B cell (primary cell): Measurements from ENCODE around the gene PRKN. TPM values are rescaled to one million over a fixed set of nuclear protein-coding genes. Genes with fewer than 3 reads are reported as not detected.

Experiments
- ATAC-seq: fragments of 200-7000 bp; cut with Tn5 transposase; one replicate; pipeline ENCODE4 v1.10.0; 2021; ENCODE audit warnings: low read depth, mild to moderate bottlenecking, moderate number of reproducible peaks, moderate library complexity
- CTCF ChIA-PET: fragments of 350-600 bp; sonication (Branson Sonifier 250); formaldehyde crosslinking; loops from one replicate; lab custom pipeline; 2021; ENCODE audit warnings: antibody characterized with exemption, inconsistent platforms; lab: Charles Lee
- POLR2A ChIA-PET: fragments of 350-600 bp; sonication (Branson Sonifier 250); formaldehyde crosslinking; loops from one replicate; lab custom pipeline; 2021; ENCODE audit warnings: antibody characterized with exemption; lab: Charles Lee
- DNase-seq: peaks from one replicate; pipeline ENCODE4 v3.0.0; 2013
- H2AFZ ChIP-seq: 2 replicates; pipeline ENCODE4 v1.6.1; 2012; ENCODE audit warnings: mild to moderate bottlenecking, low read depth, low read length; ENCODE audit not compliant: insufficient read depth, poor library complexity, severe bottlenecking
- H3K27ac ChIP-seq, 2 donors: 1 replicate in 1 of 2; 2 replicates in 1 of 2; pipeline ENCODE4 v1.5.1; 2012 to 2013; ENCODE audit warnings: low read length in 2 of 2, mild to moderate bottlenecking in 2 of 2, moderate library complexity in 1 of 2
- H3K27me3 ChIP-seq, 4 experiments: fragments of 200-600 bp in 1 of 4; sonication (generic) in 1 of 4; replicated peaks in 1 of 4; 1 replicate in 2 of 4; 2 replicates in 2 of 4; pipeline versions ENCODE4 v1.6.1 to v1.7.0; 2013 to 2016; ENCODE audit warnings: low read length in 3 of 4, mild to moderate bottlenecking in 2 of 4, mixed read lengths in 1 of 4, moderate library complexity in 1 of 4; ENCODE audit not compliant: insufficient read depth in 4 of 4, control insufficient read depth in 3 of 4; ENCODE audit errors: control extremely low read depth in 1 of 4
- H3K36me3 ChIP-seq, 2 experiments: replicated peaks in 1 of 2; 1 replicate in 1 of 2; 2 replicates in 1 of 2; pipeline versions ENCODE4 v1.6.1 to v1.7.1; 2013; ENCODE audit warnings: low read length in 1 of 2; ENCODE audit not compliant: insufficient read depth in 2 of 2, control insufficient read depth in 1 of 2; ENCODE audit errors: control extremely low read depth in 1 of 2, extremely low read depth in 1 of 2
- H3K4me1 ChIP-seq, 2 donors: fragments of 200-600 bp in 1 of 2; sonication (generic) in 1 of 2; 1 replicate in 1 of 2; 2 replicates in 1 of 2; pipeline versions ENCODE4 v1.5.1 to v1.6.1; 2013 to 2017; ENCODE audit warnings: low read length in 2 of 2; ENCODE audit not compliant: control insufficient read depth in 2 of 2, insufficient read depth in 2 of 2
- H3K4me2 ChIP-seq: replicated peaks from 2 replicates; pipeline ENCODE3; 2012; ENCODE audit warnings: mild to moderate bottlenecking, low read depth, low read length; ENCODE audit not compliant: poor library complexity, severe bottlenecking
- H3K4me3 ChIP-seq, 5 experiments: fragments of 200-600 bp in 1 of 5; sonication (generic) in 1 of 5; 1 replicate in 3 of 5; 2 replicates in 2 of 5; pipeline versions ENCODE4 v1.5.1 to v1.7.0; 2011 to 2016; ENCODE audit warnings: low read length in 4 of 5, mild to moderate bottlenecking in 4 of 5, low read depth in 2 of 5, control low read depth in 1 of 5, moderate library complexity in 1 of 5; ENCODE audit not compliant: insufficient read depth in 1 of 5; ENCODE audit errors: control extremely low read depth in 1 of 5, extremely low read depth in 1 of 5
- H3K79me2 ChIP-seq: fragments of 200-600 bp; sonication (generic); one replicate; pipeline ENCODE4 v1.6.0; 2016; ENCODE audit warnings: low read length; ENCODE audit not compliant: control insufficient read depth, insufficient read depth
- H3K9ac ChIP-seq: fragments of 200-600 bp; sonication (generic); 2 replicates; pipeline ENCODE4 v1.6.1; 2017; ENCODE audit warnings: mild to moderate bottlenecking, low read length, moderate library complexity
- H3K9me3 ChIP-seq, 3 donors: one replicate each; pipeline versions ENCODE4 v1.6.1 to v1.7.1; 2013; ENCODE audit warnings: low read length in 2 of 3; ENCODE audit not compliant: control insufficient read depth in 2 of 3, insufficient read depth in 1 of 3; ENCODE audit errors: control extremely low read depth in 1 of 3
- H4K20me1 ChIP-seq: 2 replicates; pipeline ENCODE4 v1.6.0; 2012; ENCODE audit warnings: mild to moderate bottlenecking, low read length; ENCODE audit not compliant: insufficient read depth, control insufficient read depth, poor library complexity, severe bottlenecking
- H3K27ac Mint-ChIP-seq: one replicate; pipeline ENCODE4 v1.8.0; 2021; ENCODE audit warnings: mixed read lengths
- H3K27me3 Mint-ChIP-seq: one replicate; pipeline ENCODE4 v1.8.0; 2021; ENCODE audit warnings: mixed read lengths
- H3K4me1 Mint-ChIP-seq: one replicate; pipeline ENCODE4 v1.8.0; 2021; ENCODE audit warnings: mixed read lengths
- H3K4me3 Mint-ChIP-seq: one replicate; pipeline ENCODE4 v1.8.0; 2021; ENCODE audit warnings: mixed read lengths
- H3K9me3 Mint-ChIP-seq: one replicate; pipeline ENCODE4 v1.8.0; 2022; ENCODE audit warnings: mixed read lengths; ENCODE audit not compliant: insufficient read depth
- CTCF ChIP-seq: fragments of 200-600 bp; IDR thresholded peaks from one replicate; pipeline ENCODE4 v1.8.0; 2022; ENCODE audit warnings: antibody characterized with exemption, mild to moderate bottlenecking
- EZH2 ChIP-seq: IDR thresholded peaks from 2 replicates; pipeline ENCODE4 v1.6.1; 2012; ENCODE audit warnings: borderline replicate concordance, low read depth, mild to moderate bottlenecking, moderate library complexity, low read length; ENCODE audit not compliant: insufficient read depth, poor library complexity, severe bottlenecking
- WGBS: methylation state at CpG from one replicate; pipeline ENCODE4 v1.1.5; 2013; ENCODE audit warnings: missing lambda C conversion rate; ENCODE audit not compliant: insufficient coverage; 5-methylcytosine and 5-hydroxymethylcytosine counted together
- intact Hi-C: fragments of 100-400 bp; cut with micrococcal nuclease; formaldehyde crosslinking; loops from one replicate; pipeline ENCODE4 v1.10.0; 2022
- polyA plus RNA-seq: library from polyadenylated mRNA; depleted of rRNA; stranded (reverse); fragments of >200 nt; gene quantifications from 2 replicates; pipeline ENCODE4 v1.2.3, GENCODE V29; 2012
- total RNA-seq, 2 donors: library from RNA; stranded (reverse); fragments of 120-200 nt in 1 of 2; gene quantifications; 1 replicate in 1 of 2; 2 replicates in 1 of 2; pipeline versions ENCODE4 v1.2.3 to v1.2.4, GENCODE V29; 2013 to 2022

Gene PRKN
- total and polyA plus RNA-seq, 2 donors (not counting 1 experiment from before 2014, with no cell fraction given): 1.6 to 6.2 TPM

DNA sequence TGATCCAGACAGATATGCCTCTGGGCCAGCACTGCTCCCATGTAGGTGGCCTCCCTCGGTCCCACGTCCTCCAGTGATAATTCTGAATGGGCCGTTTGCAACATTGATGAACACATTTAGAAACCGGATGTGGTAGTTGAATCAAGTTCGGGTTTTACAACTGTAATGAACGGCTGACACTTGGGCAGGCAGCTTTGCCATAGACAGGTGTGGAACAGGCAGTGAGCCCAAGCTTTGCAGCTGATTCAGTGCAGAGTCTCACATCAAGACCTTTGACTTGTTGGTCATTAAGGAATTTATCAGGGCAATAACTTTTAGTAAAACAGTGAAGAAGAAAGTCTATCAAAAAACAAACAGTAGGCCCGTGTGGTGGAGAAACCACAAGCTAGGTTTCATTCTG, 987.1 kb downstream of the PRKN start:
- Histone ChIP-seq H3K36me3 (no peaks in the 10 kb centered on the region), H4K20me1 (no peaks in the 10 kb centered on the region), H3K4me2 (no peak overlapping the region), H3K79me2 (no peaks in the 10 kb centered on the region), H3K27me3 (no peaks in the 10 kb centered on the region), H2AFZ (no peak overlapping the region), H3K9ac (no peak overlapping the region), H3K4me1 (no peaks in the 10 kb centered on the region), H3K4me3 (no peak overlapping the region), H3K9me3 (peaks cover 0 to 10% (median 0%) of the 10 kb centered on the region in 3 donors), H3K27ac (no peak overlapping the region)
- no peak for TF ChIP-seq EZH2
- no peak for TF ChIP-seq CTCF
- H3K9me3 Mint-ChIP-seq: peaks cover 6% of the 10 kb centered on the region
- POLR2A ChIA-PET: no interaction called here
- CTCF ChIA-PET: no interaction called here
- no peaks in the 10 kb centered on the region for H3K27me3 Mint-ChIP-seq
- DNase-seq (no peak), ATAC-seq (no peak)
- H3K4me1 Mint-ChIP-seq: no peaks in the 10 kb centered on the region
- 77% methylated on average over 7 of the region's 7 CpGs for WGBS
- H3K4me3 Mint-ChIP-seq: no peak overlapping the region
- intact Hi-C loops: no loop called here
- no peak overlapping the region for H3K27ac Mint-ChIP-seq

DNA sequence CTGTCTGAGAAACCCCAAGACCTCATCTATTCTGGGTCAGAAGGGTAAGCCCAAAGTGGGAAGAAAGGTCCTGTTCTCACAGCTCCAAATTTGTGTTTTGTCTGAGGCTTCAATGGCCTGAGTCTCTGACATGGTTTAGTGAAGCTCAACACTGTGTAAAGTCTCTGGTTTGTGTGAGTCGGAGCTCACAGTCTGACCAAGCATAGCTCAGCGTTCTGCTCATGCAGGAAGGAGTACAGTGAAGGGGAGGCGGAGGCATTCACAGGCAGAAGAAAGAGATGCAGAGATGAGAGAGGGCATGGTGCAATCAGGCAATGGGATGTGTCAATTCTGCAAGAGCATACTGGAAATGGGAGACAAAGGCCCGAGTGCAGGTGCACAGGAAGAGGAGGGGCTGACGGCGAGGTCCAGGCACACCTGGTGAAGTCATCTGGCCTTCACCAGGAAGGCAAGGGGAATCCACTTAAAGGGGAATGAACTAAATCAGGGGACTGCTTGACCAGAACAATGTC, 990.7 kb downstream of the PRKN start:
- no peak overlapping the region for H3K4me3 ChIP-seq
- no peaks in the 10 kb centered on the region for H3K27me3 ChIP-seq
- no peak overlapping the region for H3K9ac ChIP-seq
- no peak overlapping the region for H2AFZ ChIP-seq
- H3K4me1 Mint-ChIP-seq: no peaks in the 10 kb centered on the region
- no peaks in the 10 kb centered on the region for H3K9me3 Mint-ChIP-seq
- ChIA-PET POLR2A (no interaction called here), CTCF (no interaction called here)
- DNase-seq (no peak), ATAC-seq (no peak)
- WGBS: 89% methylated on average over 6 of the region's 6 CpGs
- H3K9me3 ChIP-seq: peaks cover 0 to 5% (median 0%) of the 10 kb centered on the region in 3 donors
- H3K79me2 ChIP-seq: no peaks in the 10 kb centered on the region
- intact Hi-C loops: no loop called here
- H3K27me3 Mint-ChIP-seq: no peaks in the 10 kb centered on the region
- H3K4me3 Mint-ChIP-seq: no peak overlapping the region
- H3K36me3 ChIP-seq: no peaks in the 10 kb centered on the region
- no peaks in the 10 kb centered on the region for H3K4me1 ChIP-seq
- H3K27ac Mint-ChIP-seq: no peak overlapping the region
- no peak overlapping the region for H3K4me2 ChIP-seq
- no peak for TF ChIP-seq CTCF
- no peak for TF ChIP-seq EZH2
- no peaks in the 10 kb centered on the region for H4K20me1 ChIP-seq
- H3K27ac ChIP-seq: no peak overlapping the region
